Activated CD4-positive, alpha-beta T cell treated with anti-CD3 and anti-CD28 coated beads, Interleukin-2, amount 10 ng/mL, durations not matched to agents 24 days and 14 days (primary cell): ENCODE measurements around the gene MZT1. TPM values are rescaled to one million over a fixed set of nuclear protein-coding genes. Genes with fewer than 3 reads are reported as not detected.

Experiments
- DNase-seq: peaks from one replicate; pipeline ENCODE4 v3.0.0; 2022
- H3K27ac Mint-ChIP-seq: one replicate; pipeline ENCODE4 v1.8.0; 2022; ENCODE audit warnings: mild to moderate bottlenecking, mixed read lengths
- H3K27me3 Mint-ChIP-seq: one replicate; pipeline ENCODE4 v1.8.0; 2022; ENCODE audit warnings: mixed read lengths
- H3K36me3 Mint-ChIP-seq: one replicate; pipeline ENCODE4 v1.8.0; 2022; ENCODE audit warnings: low read depth, mild to moderate bottlenecking, mixed read lengths
- H3K4me1 Mint-ChIP-seq: one replicate; pipeline ENCODE4 v1.8.0; 2021; ENCODE audit warnings: mixed read lengths
- H3K4me3 Mint-ChIP-seq: one replicate; pipeline ENCODE4 v1.8.0; 2022; ENCODE audit warnings: mild to moderate bottlenecking, moderate library complexity, mixed read lengths
- H3K9me3 Mint-ChIP-seq: one replicate; pipeline ENCODE4 v1.8.0; 2021; ENCODE audit warnings: mixed read lengths
- intact Hi-C: fragments of 100-400 bp; cut with micrococcal nuclease; formaldehyde crosslinking; loops from one replicate; pipeline ENCODE4 v1.15.1; 2023
- total RNA-seq: library from RNA; stranded (reverse); gene quantifications from 2 replicates; pipeline ENCODE4 v1.2.3, GENCODE V29; 2022

The MZT1 gene
- total RNA-seq, 1 donor from 2014 or later: 24.4 TPM

DNA sequence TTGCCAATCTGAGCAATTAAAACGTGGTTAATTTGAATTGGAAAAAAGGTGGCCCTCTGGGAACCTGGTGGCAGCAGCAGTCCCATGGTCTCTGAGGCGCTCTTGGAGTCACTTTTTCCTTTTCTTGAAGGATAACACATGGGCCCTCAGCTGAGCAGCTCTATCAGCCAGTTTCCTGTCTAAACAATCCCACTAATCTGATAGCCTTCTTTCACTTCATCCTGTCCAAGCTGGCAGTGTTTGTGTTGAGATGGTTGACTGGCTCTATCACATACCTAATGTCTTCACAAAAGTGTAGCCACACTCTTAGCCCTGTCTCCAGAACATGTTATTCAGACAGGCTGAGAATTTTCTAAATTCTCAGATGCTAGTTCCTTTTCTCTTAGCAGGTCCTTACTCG lies 10.7 kb downstream of the MZT1 start:
- H3K9me3 Mint-ChIP-seq: peaks cover 17% of the 10 kb centered on the region
- no peak overlapping the region for H3K4me3 Mint-ChIP-seq
- no peak for DNase-seq
- peaks cover 20% of the 10 kb centered on the region for H3K4me1 Mint-ChIP-seq
- H3K36me3 Mint-ChIP-seq: peaks cover 78% of the 10 kb centered on the region
- no peaks in the 10 kb centered on the region for H3K27me3 Mint-ChIP-seq
- intact Hi-C loops: no loop called here
- H3K27ac Mint-ChIP-seq: no peak overlapping the region

DNA sequence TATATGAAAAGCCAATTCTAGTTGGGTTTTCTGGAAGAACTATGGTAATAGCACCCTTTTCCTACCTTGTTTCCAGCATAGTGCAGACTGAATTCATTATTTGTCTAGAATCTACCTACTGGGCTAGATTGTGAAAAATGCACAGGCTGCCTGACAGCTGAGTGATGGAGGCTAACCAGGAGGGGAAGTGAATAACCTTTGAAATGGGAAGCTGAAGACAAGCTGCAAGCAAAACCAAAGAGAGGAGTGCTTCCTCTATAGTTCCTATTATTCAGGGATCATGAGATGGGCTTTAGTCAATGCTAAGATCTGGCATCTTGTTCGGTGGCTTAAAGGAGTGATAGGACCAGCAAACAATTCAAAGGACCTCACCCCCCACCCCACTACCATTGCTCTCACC lies 26.9 kb downstream of the MZT1 start:
- H3K4me1 Mint-ChIP-seq: no peaks in the 10 kb centered on the region
- intact Hi-C loops: no loop called here
- no peak overlapping the region for H3K27ac Mint-ChIP-seq
- H3K4me3 Mint-ChIP-seq: no peak overlapping the region
- H3K27me3 Mint-ChIP-seq: peaks cover 2% of the 10 kb centered on the region
- peaks cover 1% of the 10 kb centered on the region for H3K9me3 Mint-ChIP-seq
- no peak for DNase-seq
- H3K36me3 Mint-ChIP-seq: peaks cover 7% of the 10 kb centered on the region

GRCh38 chr13:72698164-72698563 lies 29.3 kb downstream of the MZT1 start:
- Mint-ChIP-seq H3K27me3 (peaks cover 2% of the 10 kb centered on the region), H3K27ac (no peak overlapping the region), H3K4me3 (no peak overlapping the region), H3K9me3 (no peaks in the 10 kb centered on the region), H3K36me3 (no peaks in the 10 kb centered on the region), H3K4me1 (no peaks in the 10 kb centered on the region)
- DNase-seq: no peak
- intact Hi-C loops: no loop called here

DNA sequence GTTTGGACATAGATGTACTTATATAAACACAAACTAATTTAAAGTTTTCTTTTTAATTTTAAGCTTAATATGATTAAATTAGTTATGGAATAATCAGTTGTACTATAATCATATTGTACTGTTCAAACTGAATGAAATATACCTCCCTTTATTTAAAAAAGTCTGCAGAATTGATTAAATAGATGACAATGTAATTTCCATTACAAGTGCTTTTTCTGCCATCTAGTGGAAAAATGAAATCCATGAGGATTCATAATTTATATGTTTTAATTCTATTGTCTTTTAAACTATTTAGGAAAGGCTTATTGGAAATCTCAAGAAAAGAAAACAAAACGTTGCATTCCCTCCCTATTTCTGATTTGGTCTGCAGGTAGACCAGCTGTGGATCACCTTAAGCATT lies 30.9 kb downstream of the MZT1 start:
- Mint-ChIP-seq H3K36me3 (no peaks in the 10 kb centered on the region), H3K27me3 (peaks cover 2% of the 10 kb centered on the region), H3K27ac (no peak overlapping the region), H3K4me1 (no peaks in the 10 kb centered on the region), H3K4me3 (no peak overlapping the region), H3K9me3 (no peaks in the 10 kb centered on the region)
- intact Hi-C loops: no loop called here
- no peak for DNase-seq

- no peaks in the 10 kb centered on the region for H3K9me3 Mint-ChIP-seq
- no peaks in the 10 kb centered on the region for H3K36me3 Mint-ChIP-seq
- peaks cover 9% of the 10 kb centered on the region for H3K27me3 Mint-ChIP-seq
- DNase-seq: no peak
- no peak overlapping the region for H3K27ac Mint-ChIP-seq
- no peaks in the 10 kb centered on the region for H3K4me1 Mint-ChIP-seq
- H3K4me3 Mint-ChIP-seq: no peak overlapping the region
- intact Hi-C loops: no loop called here
These were observed 33.1 kb downstream of the MZT1 start for GRCh38 chr13:72694314-72694713.

- no peaks in the 10 kb centered on the region for H3K9me3 Mint-ChIP-seq
- H3K4me3 Mint-ChIP-seq: no peak overlapping the region
- H3K27me3 Mint-ChIP-seq: peaks cover 9% of the 10 kb centered on the region
- H3K27ac Mint-ChIP-seq: no peak overlapping the region
- DNase-seq: peak; percentile 16
- no peaks in the 10 kb centered on the region for H3K4me1 Mint-ChIP-seq
- intact Hi-C loops: no loop called here
- no peaks in the 10 kb centered on the region for H3K36me3 Mint-ChIP-seq
These were observed 33.6 kb downstream of the MZT1 start for GRCh38 chr13:72693832-72694231.

DNA sequence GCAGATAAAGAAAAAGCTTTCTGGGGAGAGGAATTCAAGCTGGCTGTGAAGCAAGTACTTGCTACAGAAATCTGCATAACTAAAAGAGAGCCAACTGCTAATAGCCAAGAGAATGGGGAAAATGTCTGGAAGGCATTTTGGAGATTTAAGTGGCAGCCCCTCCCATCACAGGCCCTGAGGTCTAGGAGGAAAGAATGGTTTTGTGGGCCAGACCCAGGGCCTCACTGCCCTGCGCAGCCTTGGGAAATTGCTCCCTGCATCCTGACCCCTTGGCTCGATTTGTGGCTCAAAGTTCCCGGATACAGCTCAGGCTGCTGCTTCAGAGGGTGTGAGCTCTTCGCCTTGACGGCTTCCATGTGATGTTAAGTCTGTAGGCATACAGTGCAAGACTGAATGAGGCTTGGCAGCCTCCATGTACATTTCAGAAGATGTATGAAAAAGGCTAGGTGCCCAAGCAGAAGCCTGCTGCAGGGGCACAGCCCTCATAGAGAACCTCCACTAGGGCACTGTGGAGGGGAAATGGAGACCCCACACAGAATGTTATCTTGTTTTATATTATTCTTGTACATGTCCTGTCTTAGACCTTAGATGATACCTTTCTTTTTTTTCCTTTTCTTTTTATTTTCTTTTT lies 34.4 kb downstream of the MZT1 start:
- Mint-ChIP-seq H3K4me3 (no peak overlapping the region), H3K9me3 (no peaks in the 10 kb centered on the region), H3K4me1 (no peaks in the 10 kb centered on the region), H3K27ac (no peak overlapping the region), H3K36me3 (no peaks in the 10 kb centered on the region), H3K27me3 (peaks cover 9% of the 10 kb centered on the region)
- intact Hi-C loops: no loop called here
- DNase-seq: no peak

GRCh38 chr13:72689181-72689696 lies 38.2 kb downstream of the MZT1 start:
- H3K27ac Mint-ChIP-seq: no peak overlapping the region
- DNase-seq: no peak
- peaks cover 18% of the 10 kb centered on the region for H3K27me3 Mint-ChIP-seq

DNA sequence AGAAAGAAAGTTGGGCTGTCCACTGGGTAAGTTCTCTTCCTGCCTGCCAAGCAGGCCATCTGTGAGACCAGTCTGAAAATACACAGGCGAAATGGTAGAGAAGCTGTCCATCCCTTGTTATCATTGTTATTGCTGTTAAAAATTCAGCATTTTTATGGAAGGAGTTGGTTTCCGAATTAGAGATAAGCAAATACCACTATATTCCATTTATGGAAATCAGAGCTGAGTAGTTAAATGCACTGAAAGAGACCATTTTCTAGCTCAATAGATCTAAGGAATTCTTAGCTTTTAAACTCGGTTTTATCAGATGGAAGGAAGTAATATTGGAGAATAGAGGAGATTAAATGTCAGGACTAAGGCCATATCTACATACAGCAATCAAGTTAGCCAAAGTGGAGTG lies 40.7 kb downstream of the MZT1 start:
- H3K27ac Mint-ChIP-seq: no peak overlapping the region
- no peaks in the 10 kb centered on the region for H3K36me3 Mint-ChIP-seq
- DNase-seq: no peak
- H3K9me3 Mint-ChIP-seq: no peaks in the 10 kb centered on the region
- H3K27me3 Mint-ChIP-seq: peaks cover 18% of the 10 kb centered on the region
- no peaks in the 10 kb centered on the region for H3K4me1 Mint-ChIP-seq
- intact Hi-C loops: no loop called here
- H3K4me3 Mint-ChIP-seq: no peak overlapping the region

More at GRCh38 chr13:72689181-72689696, 38.2 kb downstream of the MZT1 start:
- H3K36me3 Mint-ChIP-seq: no peaks in the 10 kb centered on the region
- no peak overlapping the region for H3K4me3 Mint-ChIP-seq
- intact Hi-C loops: no loop called here
- H3K4me1 Mint-ChIP-seq: no peaks in the 10 kb centered on the region
- H3K9me3 Mint-ChIP-seq: no peaks in the 10 kb centered on the region

- Mint-ChIP-seq H3K9me3 (no peaks in the 10 kb centered on the region), H3K27me3 (peaks cover 3% of the 10 kb centered on the region), H3K4me3 (no peak overlapping the region), H3K4me1 (no peaks in the 10 kb centered on the region), H3K36me3 (no peaks in the 10 kb centered on the region), H3K27ac (no peak overlapping the region)
- intact Hi-C loops: no loop called here
- DNase-seq: no peak
These were observed 47.1 kb downstream of the MZT1 start for GRCh38 chr13:72680353-72680752.

DNA sequence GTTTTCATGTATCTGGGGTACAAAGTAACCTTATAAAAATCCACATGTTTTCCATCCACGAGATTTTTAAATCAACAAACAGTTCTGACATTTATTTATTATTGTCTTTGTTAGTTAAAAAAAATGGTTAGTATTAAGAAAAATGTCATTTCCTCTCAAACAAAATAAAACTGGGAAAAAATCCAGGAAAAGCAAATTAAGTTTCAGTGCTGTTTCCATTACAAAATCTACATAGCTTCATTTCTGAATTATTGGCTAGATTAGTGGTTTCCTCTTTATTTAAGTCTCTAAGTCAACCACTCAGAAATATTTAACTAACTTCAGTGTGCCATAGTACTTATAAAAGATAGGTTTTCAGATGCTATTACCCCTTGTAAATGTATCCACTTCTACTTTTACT lies 49.1 kb downstream of the MZT1 start:
- no peaks in the 10 kb centered on the region for H3K36me3 Mint-ChIP-seq
- intact Hi-C loops: no loop called here
- H3K9me3 Mint-ChIP-seq: no peaks in the 10 kb centered on the region
- no peaks in the 10 kb centered on the region for H3K27me3 Mint-ChIP-seq
- H3K27ac Mint-ChIP-seq: no peak overlapping the region
- no peaks in the 10 kb centered on the region for H3K4me1 Mint-ChIP-seq
- no peak overlapping the region for H3K4me3 Mint-ChIP-seq
- no peak for DNase-seq

DNA sequence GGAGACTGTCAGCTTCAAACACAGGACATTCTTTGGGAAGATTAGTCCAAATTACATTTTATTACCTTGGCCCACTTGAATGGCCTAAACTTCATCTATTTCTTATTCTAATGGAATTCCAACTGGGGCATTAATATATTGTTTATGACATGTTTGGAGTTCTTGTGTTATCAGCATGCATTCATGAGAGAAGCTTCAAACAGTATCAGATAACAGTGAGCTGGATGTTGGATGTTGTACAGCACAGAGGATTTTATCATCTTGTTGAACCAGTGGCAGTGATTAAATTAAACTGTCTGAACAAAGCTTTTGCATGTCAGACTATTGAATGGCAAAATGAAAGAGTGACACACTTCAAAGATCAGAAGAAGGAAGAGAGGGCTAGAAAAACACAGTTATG lies 50.0 kb downstream of the MZT1 start:
- H3K27me3 Mint-ChIP-seq: no peaks in the 10 kb centered on the region
- intact Hi-C loops: no loop called here
- H3K36me3 Mint-ChIP-seq: no peaks in the 10 kb centered on the region
- no peak for DNase-seq
- no peak overlapping the region for H3K4me3 Mint-ChIP-seq
- H3K9me3 Mint-ChIP-seq: no peaks in the 10 kb centered on the region
- H3K27ac Mint-ChIP-seq: no peak overlapping the region
- no peaks in the 10 kb centered on the region for H3K4me1 Mint-ChIP-seq

GRCh38 chr13:72666391-72666790 lies 61.0 kb downstream of the MZT1 start:
- intact Hi-C loops: no loop called here
- Mint-ChIP-seq H3K27ac (no peak overlapping the region), H3K4me3 (no peak overlapping the region), H3K9me3 (no peaks in the 10 kb centered on the region), H3K36me3 (no peaks in the 10 kb centered on the region), H3K4me1 (no peaks in the 10 kb centered on the region), H3K27me3 (peaks cover 11% of the 10 kb centered on the region)
- DNase-seq: no peak

DNA sequence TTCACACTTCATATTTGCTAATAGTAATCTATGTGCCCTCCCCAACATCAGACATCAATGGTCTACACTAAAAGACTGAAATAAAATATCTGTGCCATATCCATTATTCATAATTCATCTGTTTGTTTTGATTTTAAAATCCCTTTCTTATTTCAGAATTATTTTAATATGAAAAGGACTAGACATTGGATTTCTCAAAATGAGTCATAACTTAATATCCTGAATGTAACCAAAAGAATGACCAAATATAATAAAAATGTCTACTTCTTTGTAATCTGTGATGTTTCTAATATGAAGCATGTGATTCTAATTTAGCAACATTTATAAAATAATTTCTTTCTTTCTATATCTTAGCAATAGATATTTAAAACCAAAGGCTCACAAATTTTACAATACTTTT lies 64.9 kb downstream of the MZT1 start:
- Mint-ChIP-seq H3K4me3 (no peak overlapping the region), H3K27ac (no peak overlapping the region), H3K9me3 (no peaks in the 10 kb centered on the region), H3K27me3 (peaks cover 11% of the 10 kb centered on the region), H3K36me3 (no peaks in the 10 kb centered on the region), H3K4me1 (no peaks in the 10 kb centered on the region)
- DNase-seq: no peak
- intact Hi-C loops: no loop called here
